Hematopoietic multipotent progenitor cell (in vitro differentiated cells): Measurements from ENCODE around the gene PAX5. TPM values are rescaled to one million over a fixed set of nuclear protein-coding genes. Genes with fewer than 3 reads are reported as not detected.
A peak's percentile ranks its signal among the peaks of the same experiment; 100 is the strongest.

Source experiments
- DNase-seq, 3 donors: peaks; one replicate each; pipeline ENCODE4 v3.0.0-alpha.2; 2011 to 2015; ENCODE audit warnings: low read depth in 2 of 3, low spot score in 2 of 3
- total RNA-seq: library from RNA; depleted of rRNA; stranded (reverse); fragments of >200 nt; gene quantifications from one replicate; pipeline ENCODE4 v1.2.3, GENCODE V29; 2012

Gene PAX5
- total RNA-seq, 1 donor: 3.0 TPM

DNA sequence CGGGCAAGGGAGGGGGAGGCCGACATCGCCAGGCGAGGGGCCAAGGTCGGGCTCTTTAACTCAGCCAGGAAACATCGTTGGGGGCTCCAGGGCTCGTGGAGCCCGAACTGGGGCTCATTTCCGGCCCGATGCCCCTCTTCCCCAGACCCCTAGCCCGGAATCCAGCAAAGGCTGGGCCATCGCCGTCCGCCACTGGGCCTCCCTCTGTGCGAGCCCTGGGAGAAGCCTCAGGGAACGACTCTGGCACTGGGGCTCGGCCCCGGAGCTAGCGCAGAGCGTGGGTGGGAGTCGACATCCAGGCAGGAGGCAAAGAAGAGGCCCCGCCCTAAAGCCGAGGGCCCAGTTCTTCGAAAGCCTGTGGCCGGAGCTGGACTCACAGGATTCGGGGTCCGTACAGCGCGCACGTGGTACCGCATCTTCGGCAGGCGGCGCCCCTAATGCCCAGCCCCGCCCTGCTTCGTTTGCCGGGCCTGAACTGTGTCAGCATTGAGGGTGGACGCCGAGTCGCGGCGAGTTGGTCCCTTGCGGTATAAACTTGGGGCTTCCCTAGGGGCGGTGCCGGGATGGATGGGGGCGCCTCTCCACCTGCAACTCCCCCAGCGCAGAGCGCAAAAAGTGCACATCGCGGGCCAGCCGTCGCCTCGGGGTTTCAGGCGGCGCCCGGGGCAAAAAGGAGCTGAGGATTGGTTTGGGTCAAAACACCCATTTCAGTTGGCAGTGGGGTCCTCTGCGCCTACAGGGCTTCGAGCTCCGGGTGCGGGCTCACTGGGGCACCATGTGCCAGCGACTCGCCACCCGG lies 3.6 kb upstream of the PAX5 start:
- no peak for DNase-seq

DNA sequence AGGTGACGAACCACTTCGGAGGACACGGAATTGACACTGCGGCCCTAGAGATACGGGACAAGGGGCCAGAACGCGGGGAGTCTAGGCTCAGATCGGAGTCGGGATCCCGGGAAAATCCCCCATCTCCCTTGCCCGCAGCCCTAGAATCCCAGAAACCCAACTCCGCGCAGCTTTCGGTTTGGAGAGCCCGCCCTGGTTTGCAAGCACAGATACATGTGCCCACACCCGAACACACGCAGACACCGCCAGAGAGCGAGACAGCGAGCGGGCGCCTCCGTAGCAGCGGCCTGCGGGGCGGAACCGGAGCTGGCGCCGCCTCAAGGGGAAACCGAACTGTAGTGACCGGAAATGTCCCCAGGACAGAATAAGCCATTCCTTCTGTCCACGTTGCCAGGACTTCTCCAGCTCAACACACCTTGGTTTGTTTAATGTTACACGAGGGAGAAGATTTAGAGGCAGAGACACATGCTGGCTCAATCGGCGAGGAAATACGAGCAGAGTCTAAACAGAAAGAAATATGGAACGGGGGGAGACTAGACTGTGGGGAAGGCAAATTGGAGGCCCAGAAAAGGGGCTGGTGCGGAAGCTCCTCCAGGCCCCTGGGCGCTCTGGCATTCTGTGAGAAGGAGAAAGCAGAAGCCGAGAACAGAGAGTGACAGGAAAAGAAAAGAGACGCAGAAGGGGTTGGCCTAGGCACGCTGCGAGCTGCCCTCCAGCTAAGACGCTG lies 2.9 kb upstream of the PAX5 start:
- peak in 1 of 3 donors; percentile 49 for DNase-seq

DNA sequence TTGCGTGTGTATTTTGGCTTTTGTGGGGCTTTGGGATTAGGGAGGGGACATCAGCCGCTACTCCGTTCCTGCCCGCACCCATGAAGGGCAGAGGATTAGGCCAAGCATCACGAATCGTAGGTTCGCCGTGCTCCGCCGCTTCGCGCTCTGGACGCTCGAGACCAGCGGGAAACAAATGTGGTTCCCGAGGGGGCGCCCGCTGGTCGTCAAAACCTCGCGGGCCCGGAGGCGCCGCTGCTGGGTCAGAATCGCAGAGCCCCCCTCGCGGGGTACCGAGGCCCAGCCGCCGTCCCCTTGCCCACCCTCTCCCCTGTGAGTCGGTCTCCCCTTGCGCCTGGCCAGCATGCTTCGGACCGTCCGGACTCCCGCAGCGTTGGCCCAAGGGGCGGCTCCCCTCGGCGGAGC lies 2.3 kb upstream of the PAX5 start:
- DNase-seq: peak in 1 of 3 donors; percentile 28

- DNase-seq: no peak
Observed at GRCh38 chr9:37035648-37036370, 1.7 kb upstream of the PAX5 start.

- no peak for DNase-seq
Observed at GRCh38 chr9:37034938-37035647, 1.0 kb upstream of the PAX5 start.

DNA sequence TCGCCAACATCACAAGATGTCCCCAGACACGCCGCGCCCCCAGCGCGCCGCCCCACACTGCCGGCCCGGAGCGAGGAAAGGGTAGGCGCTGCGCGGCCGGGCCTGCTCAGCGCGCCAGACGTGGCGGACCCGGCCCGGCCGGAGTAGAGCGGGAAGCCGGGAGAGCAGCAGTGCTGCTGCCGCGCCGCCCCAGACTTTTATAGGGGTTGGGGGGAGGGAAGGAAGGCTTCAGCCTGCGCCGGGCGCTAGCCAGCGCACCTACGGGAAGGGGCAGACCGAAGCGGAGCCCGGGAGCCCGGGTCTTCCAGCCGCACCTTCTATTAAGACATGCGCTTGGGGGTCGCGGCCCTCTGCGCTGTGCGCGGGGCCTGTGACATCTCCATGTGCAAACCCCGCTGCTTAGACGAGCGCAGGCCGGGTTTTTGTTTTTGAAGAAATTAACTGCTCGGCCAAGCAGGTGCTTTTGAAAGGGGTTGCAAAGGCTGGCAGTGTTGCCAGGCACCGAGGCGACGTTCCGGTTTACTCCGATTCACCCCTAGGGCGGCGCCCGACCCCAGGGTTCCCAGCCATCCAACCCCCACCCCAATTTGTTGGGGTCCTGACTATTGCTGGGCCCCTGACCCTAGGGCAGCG lies 353 bp upstream of the PAX5 start:
- peak in 2 of 3 donors; percentile 57 to 64 for DNase-seq

DNA sequence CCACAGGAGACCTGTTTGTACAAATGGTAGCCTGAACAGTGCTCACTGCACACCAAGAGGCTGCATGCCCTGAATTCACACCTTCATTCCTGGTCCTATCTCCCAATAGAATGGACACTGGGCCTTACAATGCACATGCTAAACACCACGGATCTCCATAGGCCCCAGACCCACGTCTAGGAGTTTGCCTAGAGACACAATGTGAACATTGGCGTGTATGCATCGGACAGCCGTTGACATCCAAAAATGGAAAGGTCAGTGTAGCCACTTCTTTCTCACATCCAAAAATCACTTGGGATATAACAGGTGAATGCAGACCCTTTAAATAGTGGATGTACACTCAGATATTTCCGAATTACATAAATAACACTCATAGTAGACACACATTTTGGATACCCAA lies 927 bp downstream of the PAX5 start:
- DNase-seq: no peak

DNA sequence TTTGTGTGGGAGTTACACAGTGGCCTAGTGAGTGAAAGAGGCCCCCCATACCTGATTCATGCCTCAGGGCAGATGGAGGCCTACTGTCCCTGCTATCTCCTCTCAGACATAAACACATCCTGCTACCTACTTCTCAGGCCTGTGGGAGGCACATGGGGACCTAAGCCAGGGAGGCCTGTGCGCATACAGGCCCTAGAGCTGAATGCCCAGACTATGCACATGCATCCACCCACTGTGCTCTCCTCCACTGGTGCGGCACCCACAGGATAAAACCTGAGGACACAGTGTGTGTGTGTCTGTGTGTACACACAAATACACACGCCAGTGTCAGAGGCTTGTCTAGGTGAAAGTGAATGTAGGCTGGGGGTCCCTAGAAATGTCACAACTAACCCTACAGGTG lies 1.4 kb downstream of the PAX5 start:
- DNase-seq: no peak

- DNase-seq: no peak
Observed at GRCh38 chr9:37031902-37032301, 2.2 kb downstream of the PAX5 start.

GRCh38 chr9:37031081-37031480 lies 3.0 kb downstream of the PAX5 start:
- DNase-seq: no peak

DNA sequence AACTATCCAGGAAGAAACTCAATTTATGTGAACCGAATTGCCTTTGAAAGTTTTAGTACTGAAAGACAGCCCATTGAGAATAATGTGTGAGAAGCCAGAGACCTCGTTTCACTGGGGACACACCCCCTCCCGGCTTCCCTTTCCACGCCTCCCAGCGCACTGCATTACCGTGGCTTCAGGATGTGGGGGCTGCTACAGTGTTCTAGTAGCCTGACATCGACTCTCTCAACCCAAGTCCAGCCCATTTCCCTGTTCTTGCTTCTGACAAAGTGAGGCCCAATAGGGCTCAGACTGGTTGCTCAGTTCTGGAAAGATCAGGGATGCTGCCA lies 3.5 kb downstream of the PAX5 start:
- no peak for DNase-seq

- DNase-seq: no peak
Observed at GRCh38 chr9:37029776-37030610, 4.1 kb downstream of the PAX5 start.

DNA sequence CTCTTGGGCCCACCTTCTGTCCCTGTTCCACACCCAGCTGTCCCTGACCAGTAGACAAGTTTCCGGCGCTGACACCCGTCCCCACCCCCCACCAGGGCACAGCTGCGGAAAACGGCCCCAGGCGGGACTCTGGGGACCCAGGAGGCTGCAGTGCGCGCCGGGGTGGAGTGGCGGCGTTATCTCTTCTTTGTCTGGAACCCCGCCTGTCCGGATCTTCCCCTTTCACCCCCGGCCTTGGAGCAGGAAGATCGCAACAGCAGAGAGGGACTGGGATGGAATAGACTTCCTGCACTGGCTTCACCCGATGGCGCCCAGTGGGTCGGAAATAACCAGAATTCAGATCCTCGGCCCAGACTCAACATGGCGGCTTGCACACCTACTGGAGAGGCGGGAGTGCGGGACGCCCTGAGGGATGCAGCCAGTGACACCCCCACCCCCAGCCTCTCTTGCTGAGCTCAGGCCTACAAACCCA lies 4.7 kb downstream of the PAX5 start:
- no peak for DNase-seq

DNA sequence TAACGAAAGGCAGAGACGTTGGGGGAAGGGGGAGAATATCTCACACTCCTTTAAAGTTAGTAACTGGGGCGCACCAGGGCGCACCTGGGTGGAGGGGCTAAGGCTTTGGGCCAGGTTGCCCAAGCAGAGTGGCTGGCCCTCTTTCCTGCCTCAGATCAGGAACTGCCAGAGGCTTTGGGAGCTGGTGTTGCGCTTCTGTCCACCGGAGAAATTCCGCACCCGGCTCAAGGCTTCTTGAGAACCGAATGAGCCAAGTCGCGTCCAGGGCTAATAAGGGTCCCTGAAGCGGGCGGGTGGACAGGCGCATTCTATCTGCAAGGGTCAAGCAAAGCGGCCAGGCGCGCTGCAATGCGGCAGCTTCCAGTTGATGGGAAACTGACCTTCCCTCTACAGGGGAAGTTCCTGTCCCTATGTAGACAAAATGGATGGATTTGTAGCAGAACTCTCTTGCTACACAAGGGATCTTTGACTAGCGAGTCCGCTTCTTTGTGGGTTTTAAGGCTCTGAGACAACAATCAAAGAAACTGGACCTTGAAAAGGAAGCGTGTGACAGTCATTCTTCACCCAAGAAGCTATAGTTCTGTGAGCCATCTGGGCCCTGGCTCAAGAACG lies 5.5 kb downstream of the PAX5 start:
- DNase-seq: no peak

GRCh38 chr9:37027582-37028419 lies 6.3 kb downstream of the PAX5 start:
- DNase-seq: peak; percentile 70 to 96 (median 95)

DNA sequence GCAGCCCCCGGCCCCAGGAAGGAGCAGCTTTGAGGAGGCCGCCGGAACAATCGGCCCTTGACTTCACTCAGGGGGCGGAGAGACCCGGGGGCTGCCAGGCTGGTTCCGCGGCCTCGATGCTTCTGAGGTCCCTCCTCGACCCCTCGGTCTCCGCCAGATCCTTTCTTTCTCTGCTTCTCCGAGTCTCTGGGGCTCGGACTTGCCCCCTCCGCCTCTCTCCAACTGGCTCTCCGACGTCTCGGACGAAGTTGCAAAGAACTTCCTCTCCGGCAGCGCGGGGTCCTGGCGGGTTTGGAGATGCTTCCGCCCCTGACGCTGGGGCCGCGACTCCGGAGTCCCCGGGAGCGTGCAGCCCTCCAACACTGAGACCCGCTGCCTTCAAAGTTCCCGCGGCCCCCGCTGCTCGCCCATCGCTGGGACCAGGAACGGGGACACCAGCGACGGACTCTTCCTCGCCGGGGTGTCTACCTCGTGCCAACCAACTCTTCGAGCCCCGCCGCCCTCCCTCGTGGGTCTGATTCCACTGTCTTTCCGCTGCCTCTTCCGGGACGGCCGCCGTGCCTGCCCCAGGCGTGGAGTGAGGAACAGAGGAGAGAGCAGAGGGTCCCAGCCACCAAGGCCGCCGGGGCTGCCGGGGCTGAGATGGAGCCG lies 7.0 kb downstream of the PAX5 start:
- no peak for DNase-seq

- no peak for DNase-seq
Observed at GRCh38 chr9:37026113-37026930, 7.7 kb downstream of the PAX5 start.
